ENCODE data around the gene FAM241B.

The FAM241B gene

GRCh38 chr10:69612760-69613159 lies 17.3 kb upstream of the FAM241B start:
- no peak for DNase-seq (ENCODE audit: low read depth)
- H3K4me3 ChIP-seq (ENCODE audit: low read depth, low read length): no peak overlapping the region

DNA sequence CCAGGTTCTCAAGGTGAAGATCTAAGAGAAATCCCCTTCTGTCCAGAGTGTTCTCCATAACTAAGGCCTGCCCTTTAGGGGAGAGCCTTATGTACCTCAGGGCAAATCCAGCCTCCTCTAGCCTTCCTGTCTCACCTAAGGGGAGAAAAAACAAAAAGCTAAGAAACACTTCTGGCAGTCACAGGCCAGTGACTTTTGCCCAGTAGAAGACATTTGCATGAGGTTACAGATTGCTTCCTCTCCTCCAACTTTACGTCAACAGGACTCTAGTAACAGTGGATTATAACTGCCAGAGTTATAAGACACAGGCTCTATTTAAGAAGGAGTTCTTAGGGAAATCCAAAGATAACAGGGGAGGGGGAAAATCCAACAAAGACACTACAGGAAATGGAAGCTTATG lies 15.9 kb upstream of the FAM241B start:
- no peak for DNase-seq (ENCODE audit: low read depth)
- no peak overlapping the region for H3K4me3 ChIP-seq (ENCODE audit: low read depth, low read length)
- TF ChIP-seq, protein P1, sequence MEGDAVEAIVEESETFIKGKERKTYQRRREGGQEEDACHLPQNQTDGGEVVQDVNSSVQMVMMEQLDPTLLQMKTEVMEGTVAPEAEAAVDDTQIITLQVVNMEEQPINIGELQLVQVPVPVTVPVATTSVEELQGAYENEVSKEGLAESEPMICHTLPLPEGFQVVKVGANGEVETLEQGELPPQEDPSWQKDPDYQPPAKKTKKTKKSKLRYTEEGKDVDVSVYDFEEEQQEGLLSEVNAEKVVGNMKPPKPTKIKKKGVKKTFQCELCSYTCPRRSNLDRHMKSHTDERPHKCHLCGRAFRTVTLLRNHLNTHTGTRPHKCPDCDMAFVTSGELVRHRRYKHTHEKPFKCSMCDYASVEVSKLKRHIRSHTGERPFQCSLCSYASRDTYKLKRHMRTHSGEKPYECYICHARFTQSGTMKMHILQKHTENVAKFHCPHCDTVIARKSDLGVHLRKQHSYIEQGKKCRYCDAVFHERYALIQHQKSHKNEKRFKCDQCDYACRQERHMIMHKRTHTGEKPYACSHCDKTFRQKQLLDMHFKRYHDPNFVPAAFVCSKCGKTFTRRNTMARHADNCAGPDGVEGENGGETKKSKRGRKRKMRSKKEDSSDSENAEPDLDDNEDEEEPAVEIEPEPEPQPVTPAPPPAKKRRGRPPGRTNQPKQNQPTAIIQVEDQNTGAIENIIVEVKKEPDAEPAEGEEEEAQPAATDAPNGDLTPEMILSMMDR (conservative IDR thresholded peaks at IDR 0.05; ENCODE audit: low read depth, low read length): no peak

More at GRCh38 chr10:69612760-69613159, 17.3 kb upstream of the FAM241B start:
- TF ChIP-seq, protein P1 (conservative IDR thresholded peaks at IDR 0.05; ENCODE audit: low read depth, low read length): no peak

GRCh38 chr10:69616358-69616757 lies 13.7 kb upstream of the FAM241B start:
- no peak for DNase-seq (ENCODE audit: low read depth)
- TF ChIP-seq, protein P1 (conservative IDR thresholded peaks at IDR 0.05; ENCODE audit: low read depth, low read length): no peak
- no peak overlapping the region for H3K4me3 ChIP-seq (ENCODE audit: low read depth, low read length)

- TF ChIP-seq, protein P1 (conservative IDR thresholded peaks at IDR 0.05; ENCODE audit: low read depth, low read length): no peak
- H3K4me3 ChIP-seq (ENCODE audit: low read depth, low read length): no peak overlapping the region
- DNase-seq (ENCODE audit: low read depth): no peak
Measured at GRCh38 chr10:69618746-69619145, 11.3 kb upstream of the FAM241B start.

- TF ChIP-seq, protein P1 (conservative IDR thresholded peaks at IDR 0.05; ENCODE audit: low read depth, low read length): no peak
- no peak overlapping the region for H3K4me3 ChIP-seq (ENCODE audit: low read depth, low read length)
- DNase-seq (ENCODE audit: low read depth): no peak
Measured at GRCh38 chr10:69619626-69620025, 10.4 kb upstream of the FAM241B start.

DNA sequence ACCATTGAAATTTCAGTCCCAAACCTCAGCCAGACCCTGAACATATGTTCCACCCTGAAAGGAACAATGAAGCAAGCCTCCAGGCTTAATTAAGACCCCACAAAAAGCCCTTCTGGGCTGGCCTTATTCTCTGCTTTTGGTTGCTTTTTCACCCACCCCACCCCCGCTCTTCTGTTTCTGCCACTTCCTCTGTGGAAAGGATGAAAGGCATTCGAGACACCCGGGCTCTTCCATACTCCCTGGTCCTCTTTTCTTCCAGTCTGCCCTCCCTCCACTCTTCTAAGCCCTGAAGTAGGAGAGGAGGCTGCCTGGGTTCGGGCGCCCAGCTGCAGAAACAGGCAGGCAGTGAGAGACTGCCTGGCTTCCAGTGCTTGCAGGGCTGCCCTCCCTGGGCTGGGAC lies 9.4 kb upstream of the FAM241B start:
- TF ChIP-seq, protein P1 (conservative IDR thresholded peaks at IDR 0.05; ENCODE audit: low read depth, low read length): no peak
- no peak for DNase-seq (ENCODE audit: low read depth)

DNA sequence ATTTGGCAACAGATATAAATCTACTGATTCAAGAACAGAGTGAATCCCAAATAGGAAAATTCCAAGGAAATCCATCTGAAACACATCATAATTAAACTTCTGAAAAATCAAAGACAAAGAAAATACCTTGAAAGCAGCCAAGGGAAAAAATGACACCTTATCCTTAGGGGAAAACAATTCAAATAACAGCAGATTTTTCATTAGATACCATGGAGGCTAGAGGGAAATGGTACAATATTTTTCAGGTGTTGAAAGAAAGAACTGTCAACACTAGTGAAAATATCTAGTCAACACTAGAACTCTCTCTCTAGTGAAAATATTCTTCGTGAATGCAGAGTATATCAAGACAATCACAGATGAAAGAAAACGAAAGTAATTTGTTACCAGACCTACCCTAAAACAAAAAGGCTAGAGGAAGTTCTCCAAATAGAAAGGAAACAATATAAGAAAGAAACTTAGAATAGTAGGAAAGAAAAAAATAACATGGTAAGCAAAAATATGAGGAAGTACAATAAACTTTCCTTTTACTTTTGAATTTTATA lies 5.7 kb upstream of the FAM241B start:
- H3K4me3 ChIP-seq (ENCODE audit: low read depth, low read length): no peak overlapping the region
- DNase-seq (ENCODE audit: low read depth): no peak

More for the DNA sequence above, 9.4 kb upstream of the FAM241B start:
- no peak overlapping the region for H3K4me3 ChIP-seq (ENCODE audit: low read depth, low read length)

More for the DNA sequence above, 5.7 kb upstream of the FAM241B start:
- TF ChIP-seq, protein P1 (conservative IDR thresholded peaks at IDR 0.05; ENCODE audit: low read depth, low read length): no peak
